Measurements from ENCODE around the gene CCL8.

Gene CCL8

GRCh38 chr17:34319039-34319483, at the start of gene CCL8:
CCL8 (plus strand) TSS chr17:34319435; CDS start chr17:34319502, 67 bp downstream.
- DNase-seq: no peak

GRCh38 chr17:34269969-34270368, 49.3 kb upstream of the CCL8 start, which contains the start of gene CCL7:
CCL7 (plus strand) TSS chr17:34270221; CDS start chr17:34270291, 70 bp downstream.
- no peak for DNase-seq

- DNase-seq: no peak
Observed at GRCh38 chr17:34275881-34276280, 43.4 kb upstream of the CCL8 start.

- no peak for DNase-seq
Observed at GRCh38 chr17:34276826-34277225, 42.4 kb upstream of the CCL8 start.

GRCh38 chr17:34283571-34283970, 35.7 kb upstream of the CCL8 start:
- DNase-seq: no peak

- no peak for DNase-seq
Observed at GRCh38 chr17:34285286-34285792, 33.9 kb upstream of the CCL8 start, which contains the start of gene CCL11. CCL11 (plus strand) TSS chr17:34285742; CDS start chr17:34285809, 67 bp downstream.

GRCh38 chr17:34287875-34288274, 31.4 kb upstream of the CCL8 start:
- no peak for DNase-seq

- DNase-seq: no peak
Observed at GRCh38 chr17:34290586-34290985, 28.6 kb upstream of the CCL8 start.

- DNase-seq: no peak
Observed at GRCh38 chr17:34291721-34292348, 27.4 kb upstream of the CCL8 start.

- DNase-seq: no peak
Observed at GRCh38 chr17:34299027-34299426, 20.2 kb upstream of the CCL8 start.

- DNase-seq: no peak
Observed at GRCh38 chr17:34299956-34300577, 19.2 kb upstream of the CCL8 start.

- no peak for DNase-seq
Observed at GRCh38 chr17:34300652-34301370, 18.4 kb upstream of the CCL8 start.

GRCh38 chr17:34301986-34302385, 17.2 kb upstream of the CCL8 start:
- DNase-seq: no peak

GRCh38 chr17:34302636-34303035, 16.6 kb upstream of the CCL8 start:
- DNase-seq: no peak

- no peak for DNase-seq
Observed at GRCh38 chr17:34303606-34304005, 15.6 kb upstream of the CCL8 start.

- DNase-seq: no peak
Observed at GRCh38 chr17:34305061-34305460, 14.2 kb upstream of the CCL8 start.

- DNase-seq: no peak
Observed at GRCh38 chr17:34305606-34306005, 13.6 kb upstream of the CCL8 start.

GRCh38 chr17:34306466-34306865, 12.8 kb upstream of the CCL8 start:
- peak in 5 of 51 donors; percentile 0 to 12 (median 3) for DNase-seq

GRCh38 chr17:34307110-34307509, 12.1 kb upstream of the CCL8 start:
- DNase-seq: no peak

- no peak for DNase-seq
Observed at GRCh38 chr17:34308371-34308770, 10.9 kb upstream of the CCL8 start.

- no peak for DNase-seq
Observed at GRCh38 chr17:34311291-34311690, 7.9 kb upstream of the CCL8 start.

GRCh38 chr17:34312080-34312479, 7.2 kb upstream of the CCL8 start:
- DNase-seq: no peak
